HFF-Myc (cell line): ENCODE data around the gene SLC24A4.

Source experiments
- DNase-seq: peaks from one replicate; pipeline ENCODE4 v3.0.0-alpha.2; 2011; ENCODE audit warnings: low read depth; ENCODE audit errors: extremely low read depth
- H3K4me3 ChIP-seq: replicated peaks from 2 replicates; pipeline ENCODE4 v1.5.1; 2011; ENCODE audit warnings: low read depth, mild to moderate bottlenecking, control low read depth, low read length
- TF ChIP-seq, protein P1 (sequence below): IDR thresholded peaks from 2 replicates; pipeline ENCODE4 v1.5.1; 2012; ENCODE audit warnings: mild to moderate bottlenecking, low read depth, low read length, control low read depth; ENCODE audit errors: missing control alignments

Gene SLC24A4

DNA sequence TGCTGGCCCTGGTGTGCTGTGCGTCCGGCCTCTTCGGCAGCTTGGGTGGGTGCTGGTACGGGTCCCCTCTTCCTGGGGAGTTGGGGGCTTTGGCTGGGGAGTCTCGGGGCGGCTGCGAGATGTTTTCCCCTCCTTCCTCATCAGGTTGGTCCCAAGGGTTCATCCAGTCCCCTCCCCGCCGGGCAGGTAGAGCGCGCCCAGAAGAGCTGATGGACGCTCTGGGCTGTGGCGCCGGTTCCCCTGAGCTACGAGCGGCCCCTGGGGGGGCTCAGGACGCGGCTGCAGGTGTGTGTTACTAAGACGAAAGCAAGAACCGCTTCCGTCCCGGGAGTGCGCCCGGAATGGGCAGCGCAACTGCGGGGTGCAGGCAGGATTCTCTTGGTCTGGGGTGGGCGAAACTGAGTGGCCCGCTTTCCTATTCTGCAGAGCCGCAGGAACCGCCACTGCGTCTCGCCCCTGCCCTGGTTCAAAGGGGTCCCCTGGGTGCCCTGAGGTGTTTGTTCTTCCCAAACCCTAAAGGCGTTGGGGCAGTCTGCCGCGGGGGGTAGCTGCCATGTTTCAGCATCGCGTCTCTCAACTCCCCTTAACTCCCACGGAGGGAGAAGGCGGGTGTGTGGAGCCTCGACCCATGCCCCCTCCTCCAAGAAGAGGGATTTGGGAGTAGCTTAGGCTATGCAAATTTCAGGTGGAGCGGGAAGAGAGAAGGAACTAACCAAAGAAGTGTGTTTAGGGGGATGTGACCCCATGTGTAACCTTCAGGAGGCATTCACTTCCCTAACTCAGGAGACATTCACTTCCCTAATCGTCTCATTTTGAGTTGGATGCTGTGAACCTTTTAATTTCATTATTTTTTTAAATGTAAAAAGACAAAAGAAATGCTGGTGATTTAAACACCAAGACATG is 1.2 kb downstream of the SLC24A4 start:
- DNase-seq = no peak
- TF ChIP-seq, protein P1, sequence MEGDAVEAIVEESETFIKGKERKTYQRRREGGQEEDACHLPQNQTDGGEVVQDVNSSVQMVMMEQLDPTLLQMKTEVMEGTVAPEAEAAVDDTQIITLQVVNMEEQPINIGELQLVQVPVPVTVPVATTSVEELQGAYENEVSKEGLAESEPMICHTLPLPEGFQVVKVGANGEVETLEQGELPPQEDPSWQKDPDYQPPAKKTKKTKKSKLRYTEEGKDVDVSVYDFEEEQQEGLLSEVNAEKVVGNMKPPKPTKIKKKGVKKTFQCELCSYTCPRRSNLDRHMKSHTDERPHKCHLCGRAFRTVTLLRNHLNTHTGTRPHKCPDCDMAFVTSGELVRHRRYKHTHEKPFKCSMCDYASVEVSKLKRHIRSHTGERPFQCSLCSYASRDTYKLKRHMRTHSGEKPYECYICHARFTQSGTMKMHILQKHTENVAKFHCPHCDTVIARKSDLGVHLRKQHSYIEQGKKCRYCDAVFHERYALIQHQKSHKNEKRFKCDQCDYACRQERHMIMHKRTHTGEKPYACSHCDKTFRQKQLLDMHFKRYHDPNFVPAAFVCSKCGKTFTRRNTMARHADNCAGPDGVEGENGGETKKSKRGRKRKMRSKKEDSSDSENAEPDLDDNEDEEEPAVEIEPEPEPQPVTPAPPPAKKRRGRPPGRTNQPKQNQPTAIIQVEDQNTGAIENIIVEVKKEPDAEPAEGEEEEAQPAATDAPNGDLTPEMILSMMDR = no peak
- H3K4me3 ChIP-seq = no peak overlapping the region

- DNase-seq = no peak
Measured at GRCh38 chr14:92325835-92326234, 2.9 kb downstream of the SLC24A4 start.

GRCh38 chr14:92328664-92329255 is 5.8 kb downstream of the SLC24A4 start:
- no peak overlapping the region for H3K4me3 ChIP-seq
- DNase-seq = no peak
- TF ChIP-seq, protein P1 = no peak

More at GRCh38 chr14:92325835-92326234, 2.9 kb downstream of the SLC24A4 start:
- TF ChIP-seq, protein P1 = no peak
- H3K4me3 ChIP-seq = no peak overlapping the region

GRCh38 chr14:92334050-92334449 is 11.1 kb downstream of the SLC24A4 start:
- no peak overlapping the region for H3K4me3 ChIP-seq
- no peak for DNase-seq
- TF ChIP-seq, protein P1 = no peak

DNA sequence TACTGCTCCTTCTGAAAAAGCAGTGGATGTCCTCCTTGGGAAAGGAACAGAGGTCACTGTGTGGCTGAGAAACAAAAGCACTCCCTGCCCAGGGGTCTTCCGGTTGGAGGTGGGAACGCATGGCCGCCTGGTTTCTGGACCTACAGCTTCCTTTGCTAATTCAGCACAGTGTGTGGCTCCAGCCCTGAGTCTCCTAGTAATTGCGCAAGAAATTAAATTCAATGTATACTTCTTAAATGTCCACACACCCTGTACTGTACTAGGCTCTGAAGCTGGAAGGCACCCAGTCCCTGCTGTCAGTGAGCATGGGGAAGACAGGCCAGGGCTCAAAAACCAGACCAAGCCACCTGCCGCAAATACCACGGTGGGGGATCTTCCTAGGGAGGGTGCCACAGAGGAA is 13.4 kb downstream of the SLC24A4 start:
- TF ChIP-seq, protein P1 = no peak
- no peak overlapping the region for H3K4me3 ChIP-seq
- DNase-seq = no peak

- TF ChIP-seq, protein P1 = no peak
- no peak overlapping the region for H3K4me3 ChIP-seq
- DNase-seq = no peak
Measured at GRCh38 chr14:92339426-92339825, 16.5 kb downstream of the SLC24A4 start.
